HG02870 (cell line): ENCODE data around the gene GPR78.
"Not testable (repeated sequence)": the region's sequence is repeated elsewhere in the genome, so short reads cannot be mapped to it uniquely, and the experiment has no call there.

Source experiments
- ATAC-seq: cut with Tn5 transposase; IDR thresholded peaks from one replicate; pipeline ENCODE4 v1.9.1; 2021; ENCODE audit warnings: mild to moderate bottlenecking, moderate library complexity; ENCODE audit not compliant: unreplicated experiment

Gene GPR78

DNA sequence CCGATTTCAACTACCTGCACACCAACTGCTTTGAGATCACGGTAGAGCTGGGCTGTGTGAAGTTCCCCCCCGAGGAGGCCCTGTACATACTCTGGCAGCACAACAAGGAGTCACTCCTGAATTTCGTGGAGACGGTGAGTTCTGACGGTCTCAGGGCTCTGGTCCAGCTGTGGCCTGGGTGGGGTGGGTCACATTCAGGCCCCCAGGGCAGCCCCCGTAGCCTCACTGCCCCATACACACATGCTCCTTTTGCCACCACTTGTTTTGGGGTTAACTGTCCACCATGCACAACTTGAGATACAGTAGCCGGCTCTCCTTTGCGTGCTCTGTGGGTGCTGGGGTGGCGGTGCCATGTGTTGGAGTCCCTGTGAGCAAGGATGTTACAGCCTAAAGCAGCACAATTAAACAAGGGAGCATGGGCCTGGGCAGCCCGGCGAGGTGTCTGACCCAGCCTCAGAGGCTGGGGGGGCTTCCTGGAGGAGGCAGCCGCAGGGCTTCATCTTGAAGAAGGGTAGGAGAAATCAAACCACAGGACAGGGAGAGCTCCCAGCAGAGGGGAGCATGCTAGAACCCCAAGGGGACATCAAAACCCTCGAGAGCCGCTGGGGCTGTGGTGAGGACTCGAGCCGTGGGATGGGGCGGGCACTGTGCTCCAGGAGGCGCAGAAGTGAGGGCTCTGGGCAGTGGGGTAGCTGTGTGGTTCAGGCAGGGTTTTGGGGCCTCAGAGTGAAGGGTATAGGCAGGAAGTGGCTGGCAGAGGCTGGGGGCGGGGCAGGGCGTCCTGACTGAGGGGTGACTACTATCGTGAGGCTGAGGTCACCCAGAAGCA lies 34.4 kb downstream of the GPR78 start:
- ATAC-seq, result no peak

DNA sequence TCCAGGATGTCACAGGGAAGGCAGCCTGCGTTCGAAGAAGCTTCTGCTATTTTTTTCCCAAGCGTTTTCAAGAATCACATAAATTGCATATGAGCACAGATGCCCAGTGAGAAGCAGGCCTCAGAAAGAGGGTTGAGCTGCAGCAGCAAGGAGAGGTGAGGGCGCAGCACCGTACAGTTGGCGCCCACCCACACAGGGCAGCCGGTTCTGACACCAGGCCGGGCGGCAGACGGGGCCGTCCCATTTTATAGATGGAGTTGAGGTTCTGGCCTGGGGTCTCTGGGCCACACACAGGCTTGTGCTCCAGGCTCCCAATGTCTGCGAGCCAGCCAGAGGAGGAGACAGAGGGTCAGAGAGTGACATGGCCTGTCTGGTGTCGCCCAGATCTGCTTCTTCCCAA lies 35.2 kb downstream of the GPR78 start:
- no peak for ATAC-seq

DNA sequence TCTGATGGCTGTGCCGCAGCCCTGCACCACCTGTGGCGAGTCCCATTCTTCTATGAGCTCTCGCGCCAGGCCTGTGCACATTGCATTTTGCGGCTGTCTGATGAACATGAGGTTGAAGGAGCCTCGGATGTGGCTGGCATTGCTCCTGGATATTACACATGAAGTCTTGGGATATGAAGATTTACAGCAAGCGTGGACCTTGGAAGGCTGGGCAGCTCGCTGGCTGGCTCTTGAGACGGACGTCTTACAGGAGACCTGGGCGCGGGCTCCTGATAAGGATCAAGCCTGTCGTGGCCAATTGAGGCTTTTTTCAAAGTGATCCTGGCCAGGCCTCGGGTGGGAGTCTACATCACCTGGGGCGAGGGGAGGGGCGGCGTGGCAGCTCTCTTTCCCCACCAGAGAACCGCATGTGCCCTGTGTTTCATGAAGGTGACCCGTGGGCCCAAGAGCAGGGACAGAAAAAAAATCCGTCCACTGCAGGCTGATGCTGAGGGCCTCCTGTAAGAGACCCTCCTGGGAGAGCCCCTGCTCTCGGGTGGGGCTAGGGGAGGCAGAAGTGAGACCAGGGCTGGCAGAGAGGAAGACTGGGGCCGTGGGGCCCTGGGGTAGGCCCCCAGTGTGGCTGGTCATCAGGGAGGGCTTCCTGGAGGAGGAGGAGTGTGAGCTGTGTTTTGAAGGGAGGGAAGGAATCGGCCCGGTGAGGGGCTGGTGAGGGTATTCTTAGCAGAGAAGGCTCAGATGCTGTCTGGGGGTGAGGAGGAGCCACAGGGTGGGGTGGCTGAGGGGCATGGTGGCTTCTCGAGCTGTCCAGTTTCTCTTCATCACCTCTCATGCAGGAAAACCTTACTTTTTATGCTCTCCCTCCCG lies 36.0 kb downstream of the GPR78 start:
- no peak for ATAC-seq

DNA sequence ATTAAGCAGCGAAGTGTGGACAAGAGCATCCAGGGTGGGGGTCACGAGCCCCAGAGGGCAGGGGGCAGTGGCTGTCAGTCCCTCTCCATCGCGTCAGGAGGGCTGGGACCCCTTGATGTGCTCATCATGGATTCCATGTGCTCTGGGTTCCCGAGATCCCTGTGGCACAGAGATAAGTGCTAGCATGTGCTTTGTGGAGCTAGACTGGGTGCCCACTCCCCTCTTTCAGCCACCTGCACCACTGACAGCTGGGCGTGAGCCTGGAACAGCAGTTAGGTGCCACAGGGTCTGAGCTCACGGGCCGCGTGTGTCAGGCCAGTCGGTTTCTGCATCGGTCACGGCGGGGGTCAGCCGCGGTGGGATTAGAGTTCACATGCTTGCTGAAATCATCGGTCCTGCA lies 36.6 kb downstream of the GPR78 start:
- no peak for ATAC-seq

DNA sequence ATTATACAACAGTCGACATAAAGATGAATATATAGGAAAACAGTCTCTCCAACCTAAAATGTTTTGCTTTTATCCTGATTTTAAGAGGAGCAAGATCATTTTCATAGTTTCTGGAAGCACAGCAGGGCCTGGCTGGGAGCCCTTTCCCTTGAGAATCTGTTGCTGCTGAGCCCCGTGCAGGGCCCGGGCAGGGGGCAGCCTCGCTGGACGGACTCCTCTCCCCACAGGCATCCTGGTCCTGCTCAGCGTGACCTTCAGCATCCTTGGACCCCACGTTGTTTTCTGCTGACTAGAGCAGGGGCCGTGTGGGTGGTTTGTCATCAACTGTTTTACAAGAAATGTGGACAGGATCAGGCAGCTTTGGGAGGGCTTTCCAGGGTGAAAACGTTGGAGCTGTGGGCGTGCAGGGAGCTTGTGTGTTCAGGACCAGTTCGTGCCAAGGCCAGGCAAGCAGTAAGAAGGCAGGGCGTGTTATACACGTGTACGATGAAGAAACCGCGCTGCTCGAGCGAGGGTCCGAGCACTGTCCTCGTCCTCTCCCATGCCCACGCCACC lies 37.4 kb downstream of the GPR78 start:
- ATAC-seq, result no peak

DNA sequence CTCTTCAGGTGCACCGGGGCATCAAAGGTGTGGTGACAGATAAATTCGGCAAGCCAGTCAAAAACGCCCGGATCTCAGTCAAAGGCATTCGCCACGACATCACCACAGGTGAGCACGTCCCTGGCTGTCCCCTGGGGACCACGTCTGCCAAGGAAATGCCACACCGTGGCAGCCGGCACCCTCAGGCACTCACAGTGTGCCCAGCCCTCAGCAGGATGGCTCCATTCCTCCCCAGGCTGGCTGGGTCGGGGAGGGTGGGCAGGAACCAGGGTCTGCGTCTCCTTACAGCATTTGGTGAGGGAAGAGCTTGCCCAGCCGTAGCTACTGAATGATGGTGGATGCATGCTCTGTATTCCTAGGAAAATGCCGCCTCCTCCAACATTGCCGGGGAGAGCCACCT lies 38.2 kb downstream of the GPR78 start:
- no peak for ATAC-seq

DNA sequence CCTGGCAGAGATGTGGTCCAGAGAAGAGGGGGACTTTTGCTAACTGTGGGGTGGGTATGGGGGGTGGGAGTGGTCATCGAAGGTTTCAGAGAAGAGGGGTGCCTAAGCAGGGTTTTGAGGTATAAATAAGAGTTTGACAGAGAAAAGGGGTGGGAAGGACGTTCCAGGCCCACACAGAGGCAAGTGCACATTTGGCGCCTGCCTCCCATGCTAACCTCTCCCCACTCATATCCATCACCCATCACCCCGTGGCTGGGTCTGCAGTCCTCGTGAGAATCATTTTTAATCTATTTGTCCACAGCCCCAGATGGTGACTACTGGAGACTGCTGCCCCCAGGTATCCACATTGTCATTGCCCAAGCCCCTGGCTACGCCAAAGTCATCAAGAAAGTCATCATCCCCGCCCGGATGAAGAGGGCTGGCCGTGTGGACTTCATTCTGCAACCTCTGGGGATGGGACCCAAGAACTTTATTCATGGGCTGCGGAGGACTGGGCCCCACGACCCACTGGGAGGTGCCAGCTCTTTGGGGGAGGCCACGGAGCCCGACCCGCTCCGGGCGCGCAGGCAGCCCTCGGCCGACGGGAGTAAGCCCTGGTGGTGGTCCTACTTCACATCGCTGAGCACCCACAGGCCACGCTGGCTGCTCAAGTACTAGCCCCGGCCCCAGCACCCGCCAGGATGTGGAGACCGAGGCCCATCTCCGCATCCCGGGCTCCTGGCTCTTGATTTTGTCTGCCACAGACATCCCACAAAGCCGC lies 38.9 kb downstream of the GPR78 start:
- ATAC-seq, result no peak

DNA sequence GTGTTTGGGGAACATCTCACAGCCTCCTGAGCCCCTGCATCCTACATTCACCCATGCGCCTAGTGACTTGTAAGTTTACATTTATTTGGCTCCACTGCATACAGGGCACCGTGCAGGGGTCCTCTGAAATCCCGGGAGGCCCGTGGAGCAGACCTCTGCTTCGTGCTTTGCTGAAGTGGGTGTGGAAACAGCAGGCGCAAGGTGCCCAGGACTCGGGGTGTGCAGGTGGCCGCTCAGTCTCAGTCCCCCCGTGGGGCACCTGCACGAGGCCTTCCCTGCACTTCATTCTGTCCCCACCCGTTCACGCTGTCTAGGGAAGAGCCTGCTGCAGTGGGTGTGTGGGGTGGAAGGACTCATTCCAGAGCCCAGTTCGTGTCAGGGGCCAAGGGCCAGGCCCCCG lies 40.9 kb downstream of the GPR78 start:
- not testable (repeated sequence) for ATAC-seq

DNA sequence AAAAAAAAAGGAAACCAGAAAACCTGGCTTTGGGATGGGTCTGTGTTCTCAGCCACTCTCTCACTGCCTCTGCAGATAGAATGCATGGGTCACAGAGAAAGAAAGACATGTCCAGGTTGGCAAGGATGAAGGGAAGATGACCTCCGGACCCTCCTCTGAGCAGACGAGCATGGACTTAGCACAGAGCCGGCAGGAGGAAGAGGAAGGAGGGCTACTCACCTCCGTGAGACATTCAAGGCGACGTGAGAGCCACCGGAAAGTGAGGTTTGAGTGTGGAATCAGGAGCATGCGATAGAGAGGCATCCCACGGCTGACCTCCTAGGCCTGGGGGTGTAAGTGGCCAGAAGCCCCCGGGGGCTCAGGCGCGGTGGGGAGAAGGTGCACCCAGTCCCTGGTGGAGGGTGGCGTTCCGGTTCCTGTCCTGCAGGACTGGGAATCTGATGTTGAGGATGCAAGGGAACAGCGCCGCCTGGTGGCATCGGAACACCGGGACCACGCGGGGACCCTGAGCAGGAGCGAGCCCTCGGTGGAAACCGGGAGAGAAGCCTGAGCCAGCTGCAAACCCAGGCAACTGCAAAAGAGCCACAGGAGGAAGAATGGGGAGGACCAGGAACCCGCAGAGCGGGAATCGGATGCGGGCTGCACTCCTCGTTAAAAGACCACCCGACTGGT lies 44.5 kb downstream of the GPR78 start:
- not testable (repeated sequence) for ATAC-seq

DNA sequence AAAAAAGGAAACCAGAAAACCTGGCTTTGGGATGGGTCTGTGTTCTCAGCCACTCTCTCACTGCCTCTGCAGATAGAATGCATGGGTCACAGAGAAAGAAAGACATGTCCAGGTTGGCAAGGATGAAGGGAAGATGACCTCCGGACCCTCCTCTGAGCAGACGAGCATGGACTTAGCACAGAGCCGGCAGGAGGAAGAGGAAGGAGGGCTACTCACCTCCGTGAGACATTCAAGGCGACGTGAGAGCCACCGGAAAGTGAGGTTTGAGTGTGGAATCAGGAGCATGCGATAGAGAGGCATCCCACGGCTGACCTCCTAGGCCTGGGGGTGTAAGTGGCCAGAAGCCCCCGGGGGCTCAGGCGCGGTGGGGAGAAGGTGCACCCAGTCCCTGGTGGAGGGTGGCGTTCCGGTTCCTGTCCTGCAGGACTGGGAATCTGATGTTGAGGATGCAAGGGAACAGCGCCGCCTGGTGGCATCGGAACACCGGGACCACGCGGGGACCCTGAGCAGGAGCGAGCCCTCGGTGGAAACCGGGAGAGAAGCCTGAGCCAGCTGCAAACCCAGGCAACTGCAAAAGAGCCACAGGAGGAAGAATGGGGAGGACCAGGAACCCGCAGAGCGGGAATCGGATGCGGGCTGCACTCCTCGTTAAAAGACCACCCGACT lies 50.2 kb downstream of the GPR78 start:
- ATAC-seq, result not testable (repeated sequence)

DNA sequence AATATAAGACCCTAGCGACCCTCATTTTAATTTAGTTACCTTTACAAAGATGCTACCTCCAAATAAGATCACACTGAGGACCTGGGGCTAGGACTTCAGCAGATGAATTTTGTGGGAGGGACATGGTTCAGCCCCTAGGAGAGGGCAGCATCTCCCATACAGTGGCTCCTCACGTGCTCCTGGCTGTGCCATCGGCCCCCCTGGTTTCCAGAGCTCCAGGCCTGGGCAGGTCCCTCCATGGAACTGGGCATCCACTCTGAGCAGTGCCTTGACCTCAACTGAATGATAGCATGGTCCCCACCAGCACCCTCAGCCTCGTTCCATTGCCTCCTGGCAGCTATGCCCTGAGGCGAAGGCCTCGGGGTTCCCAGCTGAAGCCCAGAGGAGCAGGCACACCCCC lies 51.7 kb downstream of the GPR78 start:
- not testable (repeated sequence) for ATAC-seq

DNA sequence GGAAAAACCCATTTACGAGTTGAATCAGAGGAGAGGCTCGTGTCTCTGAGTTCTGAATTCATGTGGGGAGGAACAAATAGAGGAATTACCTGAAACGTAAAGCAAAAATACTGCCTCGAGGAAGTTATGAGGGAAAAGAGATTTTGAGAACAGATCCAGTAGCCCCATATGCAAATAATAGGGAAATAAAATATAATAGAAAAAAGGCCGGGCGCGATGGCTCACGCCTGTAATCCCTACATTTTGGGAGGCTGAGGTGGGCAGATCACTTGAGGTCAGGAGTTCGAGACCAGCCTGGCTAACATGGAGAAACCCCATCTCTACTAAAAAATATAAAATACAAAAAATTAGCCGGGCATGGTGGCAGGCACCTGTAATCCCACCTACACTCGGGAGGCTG lies 54.6 kb downstream of the GPR78 start:
- not testable (repeated sequence) for ATAC-seq

DNA sequence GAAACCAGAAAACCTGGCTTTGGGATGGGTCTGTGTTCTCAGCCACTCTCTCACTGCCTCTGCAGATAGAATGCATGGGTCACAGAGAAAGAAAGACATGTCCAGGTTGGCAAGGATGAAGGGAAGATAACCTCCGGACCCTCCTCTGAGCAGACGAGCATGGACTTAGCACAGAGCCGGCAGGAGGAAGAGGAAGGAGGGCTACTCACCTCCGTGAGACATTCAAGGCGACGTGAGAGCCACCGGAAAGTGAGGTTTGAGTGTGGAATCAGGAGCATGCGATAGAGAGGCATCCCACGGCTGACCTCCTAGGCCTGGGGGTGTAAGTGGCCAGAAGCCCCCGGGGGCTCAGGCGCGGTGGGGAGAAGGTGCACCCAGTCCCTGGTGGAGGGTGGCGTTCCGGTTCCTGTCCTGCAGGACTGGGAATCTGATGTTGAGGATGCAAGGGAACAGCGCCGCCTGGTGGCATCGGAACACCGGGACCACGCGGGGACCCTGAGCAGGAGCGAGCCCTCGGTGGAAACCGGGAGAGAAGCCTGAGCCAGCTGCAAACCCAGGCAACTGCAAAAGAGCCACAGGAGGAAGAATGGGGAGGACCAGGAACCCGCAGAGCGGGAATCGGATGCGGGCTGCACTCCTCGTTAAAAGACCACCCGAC lies 55.8 kb downstream of the GPR78 start:
- not testable (repeated sequence) for ATAC-seq
